Hematopoietic multipotent progenitor cell treated with erythropoietin and hydrocortisone succinate and interleukin-3 and kit ligand, for 17 days (in vitro differentiated cells): ENCODE data around the gene MVD.
A peak's percentile ranks its signal among the peaks of the same experiment; 100 is the strongest.

Source experiments
- DNase-seq: peaks from one replicate; pipeline ENCODE4 v3.0.0-alpha.2; 2015; ENCODE audit warnings: low spot score

The MVD gene

DNA sequence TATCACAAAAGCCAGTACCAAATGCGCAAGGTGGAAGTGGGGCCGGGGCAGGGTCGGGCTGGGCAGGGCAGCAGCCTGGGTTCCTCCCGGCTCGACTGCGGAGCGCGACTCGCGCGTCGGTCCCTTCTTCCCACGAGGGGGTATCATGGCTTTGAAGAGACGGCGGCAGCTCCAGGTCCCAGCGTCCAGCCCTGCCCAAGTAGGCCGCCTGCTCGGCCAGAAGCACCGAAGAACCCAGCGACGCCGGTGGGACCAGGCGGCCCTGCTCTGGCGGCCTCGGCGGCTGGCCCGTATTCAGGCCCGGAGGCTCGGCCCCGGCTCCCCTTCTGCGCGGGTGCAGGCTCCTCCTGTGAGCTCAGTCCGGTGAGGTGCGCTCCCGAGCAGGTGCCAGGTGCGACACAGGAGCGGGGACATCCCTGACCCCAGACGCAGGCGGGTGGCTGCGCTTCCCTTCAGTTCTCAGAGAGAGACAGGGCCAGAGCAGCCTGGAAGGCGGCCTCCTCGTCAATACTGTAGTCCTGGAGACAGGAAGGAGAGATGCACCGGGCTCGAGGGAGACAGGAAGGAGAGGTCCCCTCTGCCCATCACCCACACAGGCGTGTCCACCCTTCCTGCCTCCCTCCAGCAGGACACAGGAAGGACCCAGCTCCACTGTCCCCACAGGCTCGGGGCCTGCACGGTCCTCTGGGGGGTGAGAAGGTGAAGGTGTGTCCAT lies 34.4 kb upstream of the MVD start:
- DNase-seq: no peak

- DNase-seq: no peak
Measured at GRCh38 chr16:88696441-88696840, 33.5 kb upstream of the MVD start.

GRCh38 chr16:88695753-88696152 lies 32.9 kb upstream of the MVD start:
- DNase-seq: no peak

DNA sequence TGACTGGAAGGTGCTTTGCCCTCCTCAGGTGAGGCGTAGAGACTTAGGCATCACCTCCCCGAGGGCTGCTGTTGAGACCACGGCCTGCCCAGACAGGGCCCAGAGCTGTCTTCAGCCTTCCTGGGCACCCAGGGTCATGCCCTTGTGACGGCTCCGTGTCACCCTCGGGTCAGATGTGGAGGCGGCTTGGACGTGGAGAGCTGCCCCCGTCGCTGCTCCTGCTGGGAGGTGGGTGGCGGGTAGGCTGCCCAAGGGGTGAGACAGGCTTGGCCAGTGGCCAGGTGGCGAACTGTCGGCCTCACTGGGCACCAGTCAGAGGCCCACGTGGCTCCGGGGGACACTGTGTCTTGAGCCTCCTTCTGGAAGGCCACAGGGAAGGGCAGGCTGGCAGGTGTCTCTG lies 32.3 kb upstream of the MVD start:
- DNase-seq: no peak

GRCh38 chr16:88694221-88695087 lies 31.6 kb upstream of the MVD start:
- DNase-seq: no peak

DNA sequence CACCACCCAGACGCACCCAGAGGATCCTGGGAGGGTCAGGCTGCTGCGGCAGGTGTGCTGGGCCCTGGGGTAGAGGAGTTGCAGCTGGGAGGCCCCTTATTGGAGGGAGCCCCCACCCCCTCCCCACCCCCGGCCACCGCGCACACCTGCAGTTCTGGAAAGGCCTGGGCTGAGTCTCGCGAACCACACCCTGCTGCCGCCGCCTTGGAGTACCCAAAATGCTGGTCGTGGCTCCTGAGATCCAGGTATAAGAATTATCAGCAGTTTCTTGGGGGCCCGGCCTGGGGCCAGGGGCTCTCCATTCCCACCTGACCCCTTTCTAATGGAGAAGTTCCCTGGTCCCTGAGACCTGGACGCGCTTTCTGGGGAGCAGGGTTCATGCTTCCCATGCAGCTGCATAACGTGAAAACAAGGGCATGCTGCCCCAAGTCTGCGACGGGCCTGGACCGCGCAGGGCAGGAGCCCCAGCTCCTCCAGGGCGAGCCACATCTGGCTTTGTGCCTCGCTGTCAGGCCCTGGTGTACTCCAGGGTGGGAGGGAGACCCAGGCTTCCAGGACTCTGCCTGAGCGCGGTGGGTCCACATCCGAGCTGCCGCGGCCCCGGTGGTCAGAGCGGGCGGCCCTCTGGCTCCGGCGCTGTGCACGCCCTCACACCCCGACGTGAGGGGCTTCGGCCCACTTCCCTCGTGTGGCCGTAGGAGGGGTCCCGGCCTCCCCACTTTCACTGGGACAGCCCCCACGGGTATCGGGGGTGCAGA lies 30.7 kb upstream of the MVD start:
- no peak for DNase-seq

GRCh38 chr16:88692861-88693260 lies 30.0 kb upstream of the MVD start:
- DNase-seq: no peak

GRCh38 chr16:88691924-88692560 lies 29.2 kb upstream of the MVD start:
- no peak for DNase-seq

- DNase-seq: no peak
Measured at GRCh38 chr16:88691129-88691813, 28.4 kb upstream of the MVD start.

GRCh38 chr16:88690341-88691128 lies 27.6 kb upstream of the MVD start:
- DNase-seq: no peak

GRCh38 chr16:88688013-88688778 lies 25.3 kb upstream of the MVD start:
- peak; percentile 56 for DNase-seq

GRCh38 chr16:88687676-88688012 lies 24.8 kb upstream of the MVD start:
- no peak for DNase-seq

DNA sequence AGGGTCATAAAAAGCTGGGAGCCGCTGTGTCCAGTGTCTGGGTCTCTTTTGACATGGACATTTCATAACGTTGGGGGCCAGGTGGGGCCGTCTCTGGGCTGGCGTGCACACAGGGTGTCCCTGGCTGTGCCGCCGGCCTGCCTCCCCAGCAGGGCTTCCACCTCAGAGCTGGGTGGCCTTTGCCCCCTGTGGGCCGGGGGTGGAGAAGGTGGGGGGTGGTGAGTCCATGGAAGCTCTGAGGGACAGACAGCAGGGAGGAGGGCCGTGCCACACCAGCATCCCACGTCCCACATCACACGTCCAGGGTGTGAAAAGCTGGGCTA lies 24.3 kb upstream of the MVD start:
- no peak for DNase-seq

DNA sequence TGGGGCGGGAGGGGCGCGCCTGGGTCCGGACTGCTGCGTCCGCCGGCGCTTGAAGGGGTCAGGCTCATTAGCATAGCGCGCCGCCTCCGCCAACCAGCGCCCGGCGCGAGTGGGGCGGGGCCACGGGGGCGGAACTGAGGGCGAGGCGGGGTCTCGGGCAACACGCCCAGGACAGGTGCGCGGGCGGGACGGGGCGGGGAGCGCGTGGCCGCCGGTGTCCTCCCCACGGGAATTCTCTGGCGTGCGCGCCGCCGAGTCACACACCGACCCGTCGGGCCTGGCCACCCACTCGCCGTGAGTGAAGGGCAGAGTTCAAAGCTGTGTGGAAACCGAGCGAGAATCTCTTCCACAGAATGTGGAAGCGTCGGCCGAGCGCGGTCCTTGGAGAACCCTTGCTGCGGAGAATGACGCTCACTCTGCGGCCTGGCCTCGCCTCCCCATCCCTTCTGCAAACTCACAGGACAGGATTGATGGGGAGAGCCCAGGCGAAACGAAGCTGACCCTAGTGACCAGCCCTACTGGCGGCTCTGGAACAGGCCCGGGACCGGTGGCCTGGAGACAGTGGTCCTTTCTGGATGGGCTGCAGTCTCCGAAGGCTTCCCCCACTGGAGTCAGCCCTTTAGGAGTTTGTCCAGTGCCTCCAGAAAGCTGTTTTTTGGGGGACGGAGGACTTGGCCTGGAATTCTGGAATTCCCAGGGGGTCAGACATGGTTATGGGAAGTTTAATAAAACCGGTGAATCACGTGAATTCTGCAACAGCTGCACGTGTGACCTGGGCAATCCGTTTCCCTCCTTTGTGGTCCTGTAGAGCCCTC lies 23.8 kb upstream of the MVD start, which contains the start of gene SNAI3:
TSS of gene SNAI3 (minus strand) at position 69 of the 815 bp plus-strand sequence. CDS start 101 bp downstream, outside the sequence.
- peak; percentile 61 for DNase-seq

DNA sequence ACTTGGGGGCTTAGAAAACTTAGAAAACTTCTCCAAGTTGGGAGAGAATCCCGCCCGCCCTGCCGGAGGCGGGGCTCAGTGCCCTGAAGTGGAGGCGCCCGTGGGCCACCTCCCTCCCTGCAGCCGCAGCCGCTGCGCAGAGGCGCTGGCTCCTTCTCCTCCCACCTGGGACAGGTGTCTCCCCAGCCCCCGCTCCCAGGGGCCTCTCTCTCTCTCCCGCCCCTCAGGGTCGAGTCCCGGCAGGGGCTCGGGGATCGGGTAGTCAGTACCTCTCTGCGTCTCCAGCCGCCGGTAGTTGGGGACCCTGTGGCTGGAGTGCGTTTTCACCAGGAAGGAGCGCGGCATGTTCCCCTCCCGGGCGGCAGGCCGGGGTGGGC lies 23.2 kb upstream of the MVD start:
- peak; percentile 9 for DNase-seq

DNA sequence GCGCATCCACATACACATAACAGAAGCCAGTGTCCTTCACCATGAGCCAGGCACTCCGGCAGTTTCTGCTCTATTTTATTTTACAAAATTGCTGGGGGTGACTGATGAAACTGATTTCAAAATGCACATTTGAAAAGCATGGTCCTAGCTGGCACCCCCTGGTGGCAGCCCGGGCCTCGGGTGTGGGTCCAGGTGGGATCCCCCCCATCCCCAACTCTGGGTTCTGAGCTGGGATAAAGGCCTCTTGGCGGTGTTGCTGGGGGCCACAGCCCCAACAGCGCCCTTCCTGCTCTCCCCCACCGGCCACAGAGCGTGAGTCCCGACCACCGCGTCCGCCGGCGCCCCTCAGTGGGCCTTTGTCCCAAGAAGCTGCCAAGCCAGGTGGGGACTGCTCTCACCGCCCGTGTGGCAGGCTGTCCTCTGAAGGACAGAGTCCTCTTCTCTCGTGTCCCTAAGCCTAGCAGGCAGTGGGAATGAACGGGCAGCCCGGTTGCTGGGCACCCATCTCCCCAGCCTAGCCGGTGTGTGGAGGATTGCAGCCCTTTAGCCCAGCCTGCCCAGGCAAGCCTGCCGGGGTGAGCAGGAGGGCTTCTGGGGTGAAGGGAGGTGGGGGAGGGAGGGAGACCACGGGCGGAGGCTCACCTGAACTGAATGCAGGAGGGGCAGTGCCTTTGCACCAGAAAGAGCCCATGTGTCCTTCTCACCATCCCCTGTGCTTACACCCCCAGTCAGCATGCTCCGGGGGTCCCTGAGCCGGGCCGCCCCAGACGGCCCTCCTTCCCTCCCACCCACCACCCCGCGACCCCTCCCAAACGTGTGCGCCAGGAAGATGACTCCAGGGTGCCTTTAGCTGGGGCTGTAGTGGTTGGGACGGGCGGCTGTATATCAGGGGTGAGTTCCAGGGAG lies 22.5 kb upstream of the MVD start:
- no peak for DNase-seq

DNA sequence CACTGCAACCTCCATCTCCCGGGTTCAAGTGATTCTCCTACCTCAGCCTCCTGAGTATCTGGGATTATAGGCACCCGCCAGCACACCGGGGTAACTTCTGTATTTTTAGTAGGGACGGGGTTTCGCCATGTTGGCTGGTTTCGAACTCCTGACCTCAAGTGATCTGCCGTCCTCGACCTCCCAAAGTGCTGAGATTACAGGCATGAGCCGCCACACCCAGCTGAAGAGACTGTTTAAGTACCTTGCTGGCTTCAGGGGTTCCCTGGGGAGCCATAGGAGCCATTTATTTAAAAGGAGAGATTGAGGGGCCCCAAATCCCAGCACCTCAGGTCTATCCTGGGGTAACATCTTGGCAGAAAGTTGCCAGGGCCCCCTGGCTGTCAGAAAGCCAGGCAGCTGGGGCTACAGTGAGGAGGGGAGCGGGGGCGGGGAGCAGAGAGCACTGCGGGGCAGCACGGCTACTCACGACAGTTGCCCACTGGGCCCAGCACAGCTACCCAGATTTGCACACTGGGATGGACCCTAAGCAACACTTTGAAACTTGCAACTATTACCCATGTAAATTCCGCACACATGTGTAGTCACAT lies 21.8 kb upstream of the MVD start:
- DNase-seq: no peak
